HEK293 (cell line): ENCODE results near the gene KMO.

Experiments used
- SP2 ChIP-seq: fragments of 450-650 bp; formaldehyde crosslinking; IDR thresholded peaks from 2 replicates; pipeline ENCODE4 v1.5.1; 2016; ENCODE audit warnings: missing biosample characterization, missing genetic modification characterization
- ZNF76 ChIP-seq: fragments of 450-650 bp; formaldehyde crosslinking; IDR thresholded peaks from 2 replicates; pipeline ENCODE4; 2016; ENCODE audit warnings: low read depth, missing biosample characterization, missing genetic modification characterization, borderline replicate concordance
- TF ChIP-seq, protein P1 (sequence below): fragments of 450-650 bp; formaldehyde crosslinking; IDR thresholded peaks from 2 replicates; pipeline ENCODE4 v1.5.1; 2016; ENCODE audit warnings: missing biosample characterization, missing genetic modification characterization
- TF ChIP-seq, protein P2 (sequence below): fragments of 450-650 bp; formaldehyde crosslinking; IDR thresholded peaks from 2 replicates; pipeline ENCODE4 v1.5.1; 2016; ENCODE audit warnings: missing biosample characterization, missing genetic modification characterization

GRCh38 chr1:241557551-241558193 is 25.5 kb downstream of the KMO start:
- no peak for TF ChIP-seq ZNF76
- TF ChIP-seq, protein P1, sequence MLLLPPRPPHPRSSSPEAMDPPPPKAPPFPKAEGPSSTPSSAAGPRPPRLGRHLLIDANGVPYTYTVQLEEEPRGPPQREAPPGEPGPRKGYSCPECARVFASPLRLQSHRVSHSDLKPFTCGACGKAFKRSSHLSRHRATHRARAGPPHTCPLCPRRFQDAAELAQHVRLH (tag by site-specific recombination) = no peak
- TF ChIP-seq, protein P2, sequence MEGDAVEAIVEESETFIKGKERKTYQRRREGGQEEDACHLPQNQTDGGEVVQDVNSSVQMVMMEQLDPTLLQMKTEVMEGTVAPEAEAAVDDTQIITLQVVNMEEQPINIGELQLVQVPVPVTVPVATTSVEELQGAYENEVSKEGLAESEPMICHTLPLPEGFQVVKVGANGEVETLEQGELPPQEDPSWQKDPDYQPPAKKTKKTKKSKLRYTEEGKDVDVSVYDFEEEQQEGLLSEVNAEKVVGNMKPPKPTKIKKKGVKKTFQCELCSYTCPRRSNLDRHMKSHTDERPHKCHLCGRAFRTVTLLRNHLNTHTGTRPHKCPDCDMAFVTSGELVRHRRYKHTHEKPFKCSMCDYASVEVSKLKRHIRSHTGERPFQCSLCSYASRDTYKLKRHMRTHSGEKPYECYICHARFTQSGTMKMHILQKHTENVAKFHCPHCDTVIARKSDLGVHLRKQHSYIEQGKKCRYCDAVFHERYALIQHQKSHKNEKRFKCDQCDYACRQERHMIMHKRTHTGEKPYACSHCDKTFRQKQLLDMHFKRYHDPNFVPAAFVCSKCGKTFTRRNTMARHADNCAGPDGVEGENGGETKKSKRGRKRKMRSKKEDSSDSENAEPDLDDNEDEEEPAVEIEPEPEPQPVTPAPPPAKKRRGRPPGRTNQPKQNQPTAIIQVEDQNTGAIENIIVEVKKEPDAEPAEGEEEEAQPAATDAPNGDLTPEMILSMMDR (tag by site-specific recombination) = no peak
- TF ChIP-seq SP2 = no peak
